Kidney capillary endothelial cell (primary cell): Measurements from ENCODE around the gene CABP7.
"Not testable (repeated sequence)": the region's sequence is repeated elsewhere in the genome, so short reads cannot be mapped to it uniquely, and the experiment has no call there.

Experiments used
- DNase-seq: peaks from one replicate; pipeline ENCODE4 v3.0.0-alpha.2; 2018; ENCODE audit warnings: low spot score

Gene CABP7

DNA sequence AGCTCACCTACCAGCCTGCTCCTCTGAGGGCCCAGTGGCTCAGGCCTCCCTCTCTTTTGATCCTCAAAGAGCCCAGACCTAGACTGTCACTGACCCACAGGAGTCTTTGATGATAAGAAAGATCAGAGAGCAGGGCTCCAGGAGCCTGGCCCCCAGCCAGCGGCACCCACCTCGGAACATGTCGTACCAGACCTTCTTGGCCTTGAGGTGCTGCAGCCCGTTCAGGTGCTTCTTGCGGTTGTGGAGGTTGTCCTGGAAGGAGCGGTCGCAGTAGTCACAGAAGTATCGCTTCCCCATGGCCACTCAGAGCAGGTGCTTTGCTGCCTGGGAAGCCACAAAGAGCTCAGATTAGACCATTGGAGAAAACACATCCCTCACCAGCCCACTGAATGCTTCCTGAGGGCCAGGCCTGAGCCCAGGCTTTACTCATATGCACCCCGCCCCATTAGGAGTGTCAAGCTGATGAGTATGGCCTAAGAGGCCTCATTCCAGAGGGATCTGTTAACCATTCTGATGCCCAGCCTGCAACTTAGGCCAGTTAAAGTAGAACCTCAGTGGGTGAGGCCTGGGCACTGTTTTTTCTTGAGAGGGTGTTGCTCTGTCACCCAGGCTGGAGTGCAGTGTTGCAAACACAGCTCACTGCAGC lies 28.6 kb downstream of the CABP7 start:
- DNase-seq: no peak

- DNase-seq: no peak
These were observed 30.2 kb downstream of the CABP7 start for GRCh38 chr22:29750029-29750428.

DNA sequence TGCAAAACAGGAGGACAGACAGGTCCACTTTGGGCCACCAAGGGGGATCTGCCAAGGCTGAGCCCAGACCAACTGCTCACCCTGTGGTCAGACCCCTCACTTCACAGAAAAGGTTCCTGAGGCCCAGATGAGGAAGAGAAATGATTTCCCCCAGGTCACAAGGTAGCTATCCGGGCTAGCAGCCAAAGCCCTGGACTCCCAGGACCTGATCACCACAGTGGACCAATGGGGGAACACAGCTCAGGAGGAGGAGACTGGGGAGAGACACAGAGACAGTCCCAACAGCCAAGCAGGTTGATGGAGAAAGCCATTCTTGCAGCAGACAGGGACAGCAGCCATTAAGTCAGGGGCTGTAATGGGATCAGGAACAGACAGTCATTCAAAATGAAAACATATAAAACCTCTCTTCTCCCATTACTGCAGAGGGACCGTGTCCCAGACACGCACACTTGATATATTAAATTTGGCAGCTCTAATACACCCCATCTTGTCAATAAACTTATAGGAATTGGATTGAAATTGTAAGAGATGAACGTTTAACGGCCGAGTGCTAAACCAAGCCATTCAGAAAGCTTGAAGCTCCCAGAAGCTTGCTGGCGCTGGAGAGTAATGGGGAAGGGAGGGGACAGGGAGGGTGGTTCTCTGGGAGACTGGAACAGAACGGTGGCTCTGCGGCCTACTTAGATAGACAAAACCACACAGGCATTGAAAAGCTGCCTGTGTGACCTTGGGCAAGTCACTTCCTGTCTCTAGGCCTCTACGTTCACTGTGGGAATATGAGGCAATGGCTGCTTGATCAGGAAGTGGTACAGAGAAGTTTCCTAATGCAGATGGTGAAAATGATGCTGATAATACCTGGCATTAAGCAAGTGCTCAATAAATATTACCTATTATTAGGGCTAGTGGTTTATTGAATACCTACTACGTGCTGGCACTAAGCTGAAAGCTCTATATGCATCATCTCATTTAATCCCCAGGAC lies 31.0 kb downstream of the CABP7 start:
- DNase-seq: no peak

- DNase-seq: no peak
These were observed 31.9 kb downstream of the CABP7 start for GRCh38 chr22:29751669-29752068.

GRCh38 chr22:29753808-29754657 lies 34.2 kb downstream of the CABP7 start:
- DNase-seq: no peak

DNA sequence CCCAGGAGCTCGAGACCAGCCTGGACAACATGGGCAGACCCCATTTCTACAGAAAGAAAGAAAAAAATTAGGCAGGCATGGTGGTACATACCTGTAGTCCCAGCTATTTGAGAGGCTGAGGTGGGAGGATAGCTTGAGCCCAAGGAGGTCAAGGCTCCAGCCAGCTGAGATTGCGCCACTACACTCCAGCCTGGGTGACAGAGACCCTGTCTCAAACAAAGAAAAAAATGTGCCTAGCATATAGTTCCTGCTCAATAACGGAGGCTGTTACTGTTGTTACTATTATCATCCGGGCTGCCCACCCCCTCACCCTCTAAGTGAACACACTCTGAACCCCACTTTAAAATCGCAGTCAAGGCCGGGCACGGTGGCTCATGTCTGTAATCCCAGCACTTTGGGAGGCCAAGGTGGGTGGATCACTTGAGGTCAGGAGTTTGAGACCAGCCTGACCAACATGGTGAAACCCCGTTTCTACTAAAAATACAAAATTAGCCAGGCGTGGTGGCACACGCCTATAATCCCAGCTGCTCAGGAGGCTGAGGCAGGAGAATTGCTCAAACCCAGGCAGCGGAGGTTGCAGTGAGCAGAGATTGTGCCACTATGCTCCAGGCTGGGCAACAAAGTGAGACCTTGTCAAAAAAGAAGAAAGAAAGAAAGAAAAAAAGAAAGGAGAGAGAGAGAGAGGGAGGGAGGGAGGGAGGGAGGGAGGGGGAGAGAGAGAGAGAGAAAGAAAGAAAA lies 35.0 kb downstream of the CABP7 start:
- not testable (repeated sequence) for DNase-seq

GRCh38 chr22:29755889-29756288 lies 36.1 kb downstream of the CABP7 start:
- DNase-seq: no peak

GRCh38 chr22:29756341-29756740 lies 36.5 kb downstream of the CABP7 start:
- no peak for DNase-seq

DNA sequence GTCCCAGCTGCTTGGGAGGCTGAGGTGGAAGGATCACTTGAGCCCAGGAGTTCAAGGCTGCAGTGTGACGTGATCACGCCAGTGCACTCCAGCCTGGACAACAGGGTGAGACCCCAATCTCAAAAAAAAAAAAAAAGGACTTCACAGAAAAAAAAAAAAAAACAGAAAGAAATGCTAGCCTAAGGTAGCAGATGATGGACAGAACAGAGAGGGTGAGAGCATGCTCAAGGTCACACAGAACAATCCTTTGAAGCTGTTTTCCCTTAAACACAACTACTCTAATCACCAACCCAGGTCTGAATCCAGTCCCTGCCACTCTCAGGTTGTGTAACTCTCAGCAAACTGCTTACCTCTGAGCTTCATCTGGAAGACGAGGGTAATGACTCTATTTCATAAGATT lies 37.3 kb downstream of the CABP7 start:
- no peak for DNase-seq

DNA sequence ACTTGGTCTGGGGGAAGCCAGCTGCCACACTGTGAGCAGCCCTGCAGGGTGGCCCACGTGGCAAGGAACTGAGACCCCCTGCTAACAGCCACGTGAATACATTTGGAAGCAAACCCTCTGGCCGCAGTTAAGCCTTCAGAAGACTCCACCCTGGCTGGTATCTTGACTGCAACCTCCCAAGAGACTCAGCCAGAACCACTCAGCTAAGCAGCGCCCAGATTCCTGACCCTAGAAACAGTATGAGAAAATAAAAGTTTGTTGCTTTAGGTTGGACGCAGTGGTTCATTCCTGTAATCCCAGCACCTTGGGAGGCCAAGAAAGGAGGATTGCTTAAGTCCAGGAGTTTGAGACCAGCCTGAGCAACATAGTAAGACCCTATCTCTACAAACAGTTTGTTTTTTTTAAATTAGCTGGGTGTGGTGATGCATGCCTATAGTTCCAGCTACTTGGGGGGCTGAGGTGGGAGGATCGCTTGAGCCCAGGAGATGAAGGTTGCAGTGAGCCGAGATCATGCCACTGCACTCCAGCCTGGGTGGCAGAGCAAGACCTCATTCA lies 38.3 kb downstream of the CABP7 start:
- DNase-seq: no peak

DNA sequence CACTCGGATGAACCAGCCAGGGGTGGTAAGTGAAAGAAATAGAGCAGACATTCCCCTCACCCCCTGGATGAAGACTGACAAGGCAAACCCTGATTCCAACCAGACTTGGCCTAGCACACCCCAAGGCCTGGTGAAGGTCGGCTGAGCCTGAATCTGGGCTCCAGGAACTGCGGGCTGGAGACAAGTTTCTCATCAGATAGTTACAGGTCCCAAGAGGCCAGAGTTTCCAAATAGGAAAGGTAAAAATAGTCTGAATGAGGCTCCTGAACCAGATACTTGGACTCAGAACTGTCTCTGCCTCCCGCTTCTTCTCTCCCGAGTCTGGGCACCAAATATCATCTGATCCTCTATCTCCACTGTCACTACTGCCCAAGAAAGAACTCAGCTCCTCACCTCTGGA lies 39.2 kb downstream of the CABP7 start:
- no peak for DNase-seq

DNA sequence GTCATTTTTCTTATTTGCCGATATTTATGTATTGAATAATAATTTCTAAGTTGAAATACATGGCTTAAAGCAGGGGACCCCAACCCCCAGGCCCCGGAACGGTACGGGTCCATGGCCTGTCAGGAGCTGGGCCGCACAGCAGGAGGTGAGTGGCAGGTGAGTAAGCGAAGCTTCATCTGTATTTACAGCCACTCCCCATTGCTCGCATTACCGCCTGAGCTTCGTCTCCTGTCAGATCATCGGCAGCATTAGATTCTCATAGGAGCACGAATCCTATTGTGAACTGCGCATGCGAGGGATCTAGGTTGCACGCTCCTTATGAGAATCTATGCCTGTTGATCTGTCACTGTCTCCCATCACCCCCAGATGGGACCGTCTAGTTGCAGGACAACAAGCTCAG lies 42.5 kb downstream of the CABP7 start:
- no peak for DNase-seq

- no peak for DNase-seq
These were observed 46.3 kb downstream of the CABP7 start for GRCh38 chr22:29765905-29766631.

GRCh38 chr22:29766632-29767170 lies 46.9 kb downstream of the CABP7 start, which contains the start of gene ZMAT5:
Gene ZMAT5 (minus strand): TSS chr22:29767007. CDS start chr22:29748544, 18,463 bp downstream.
- peak; percentile 96 for DNase-seq

DNA sequence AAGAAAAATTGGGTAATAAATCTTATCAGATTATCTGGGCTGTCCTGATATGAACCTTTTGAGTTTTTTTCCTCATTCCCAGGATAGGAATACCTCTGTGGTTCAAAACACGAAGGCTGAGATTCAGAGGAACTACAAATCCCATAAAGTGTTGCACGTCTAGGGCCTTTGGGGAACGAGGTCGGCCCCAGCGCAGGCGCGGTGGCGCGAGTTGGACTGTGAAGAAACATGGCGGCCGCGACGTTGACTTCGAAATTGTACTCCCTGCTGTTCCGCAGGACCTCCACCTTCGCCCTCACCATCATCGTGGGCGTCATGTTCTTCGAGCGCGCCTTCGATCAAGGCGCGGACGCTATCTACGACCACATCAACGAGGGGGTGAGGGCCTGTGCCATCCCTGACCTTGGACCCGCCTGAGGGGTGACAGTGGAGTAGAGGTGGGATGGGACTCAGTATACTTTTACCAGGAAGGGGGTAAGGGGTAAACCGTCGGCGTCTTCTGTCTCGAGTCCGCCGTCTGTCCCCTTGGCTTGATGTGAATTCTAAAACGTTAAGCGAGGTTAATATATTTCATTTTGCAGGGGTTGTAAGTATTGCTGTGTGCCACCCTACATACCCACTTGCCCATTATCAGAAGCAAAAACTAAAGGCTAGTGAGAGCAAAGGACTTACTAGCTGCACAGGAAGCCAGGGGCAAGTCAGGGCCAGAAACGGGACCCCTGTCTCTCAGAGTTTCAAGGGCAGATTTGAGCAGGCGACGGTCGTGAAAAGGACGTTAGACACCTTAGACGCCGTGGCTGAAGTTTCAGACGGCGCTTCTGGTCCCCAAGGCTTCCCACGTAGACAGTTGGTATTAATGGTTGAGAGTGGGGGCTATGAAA lies 47.6 kb downstream of the CABP7 start, which contains the start of gene UQCR10:
Gene UQCR10 (plus strand): TSS at position 199 of the 881 bp plus-strand sequence. CDS start 30 bp downstream, at position 229.
- peak; percentile 92 for DNase-seq

DNA sequence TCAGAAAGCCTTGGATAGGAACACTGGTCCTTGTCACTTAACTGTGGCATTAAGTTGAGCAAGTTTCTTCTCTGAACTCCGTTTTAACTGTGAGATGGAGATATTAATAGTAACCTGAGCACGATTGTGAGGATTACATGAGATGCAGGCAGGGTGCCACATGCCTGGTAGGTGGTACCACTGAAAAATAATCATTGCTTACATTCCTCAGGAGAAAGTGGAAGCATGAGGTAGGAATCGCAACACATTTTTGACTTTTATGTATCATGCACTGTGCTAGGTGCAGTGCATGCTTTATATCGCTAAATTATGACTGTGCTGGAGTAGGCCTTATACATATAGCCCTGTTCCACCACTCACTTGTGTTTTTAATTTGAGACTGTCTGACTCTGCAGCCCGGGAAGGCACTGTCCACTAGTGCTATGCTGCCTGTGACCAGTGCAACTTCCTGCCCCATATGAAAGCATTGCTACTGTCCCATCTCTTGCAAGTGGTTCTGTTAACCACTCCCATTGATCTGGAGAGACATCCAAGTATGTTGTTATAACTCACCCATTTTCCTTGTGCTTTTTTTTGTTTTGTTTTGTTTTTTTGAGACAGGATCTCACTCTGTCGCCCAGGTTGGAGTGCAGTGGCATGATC lies 48.4 kb downstream of the CABP7 start:
- DNase-seq: peak; percentile 36

- no peak for DNase-seq
These were observed 50.0 kb downstream of the CABP7 start for GRCh38 chr22:29769723-29770321.

GRCh38 chr22:29772170-29772641 lies 52.4 kb downstream of the CABP7 start:
- DNase-seq: no peak
